GM10248 (cell line): ENCODE results near the gene LCMT1.

Source experiments
- CTCF ChIA-PET: fragments of 300-600 bp; sonication (Branson Sonifier 250); formaldehyde crosslinking; extraction: SDS; loops from one replicate; lab custom pipeline; 2021; ENCODE audit warnings: antibody characterized with exemption; lab: Yijun Ruan, JAX
- POLR2A ChIA-PET: fragments of 350-650 bp; sonication (Branson Sonifier 250); formaldehyde crosslinking; extraction: SDS; loops from one replicate; lab custom pipeline; 2020; ENCODE audit warnings: antibody characterized with exemption; lab: Yijun Ruan, JAX
- DNase-seq: peaks from one replicate; pipeline ENCODE4 v3.0.0; 2012; ENCODE audit errors: extremely low spot score
- TF ChIP-seq, protein P1 (sequence below): IDR thresholded peaks from 2 replicates; pipeline ENCODE4 v1.5.1; 2012; ENCODE audit warnings: mild to moderate bottlenecking, low read depth; ENCODE audit errors: extremely low read depth, missing control alignments, control extremely low read depth

LCMT1 gene

GRCh38 chr16:25192096-25192495 lies 80.6 kb downstream of the LCMT1 start:
- TF ChIP-seq, protein P1, sequence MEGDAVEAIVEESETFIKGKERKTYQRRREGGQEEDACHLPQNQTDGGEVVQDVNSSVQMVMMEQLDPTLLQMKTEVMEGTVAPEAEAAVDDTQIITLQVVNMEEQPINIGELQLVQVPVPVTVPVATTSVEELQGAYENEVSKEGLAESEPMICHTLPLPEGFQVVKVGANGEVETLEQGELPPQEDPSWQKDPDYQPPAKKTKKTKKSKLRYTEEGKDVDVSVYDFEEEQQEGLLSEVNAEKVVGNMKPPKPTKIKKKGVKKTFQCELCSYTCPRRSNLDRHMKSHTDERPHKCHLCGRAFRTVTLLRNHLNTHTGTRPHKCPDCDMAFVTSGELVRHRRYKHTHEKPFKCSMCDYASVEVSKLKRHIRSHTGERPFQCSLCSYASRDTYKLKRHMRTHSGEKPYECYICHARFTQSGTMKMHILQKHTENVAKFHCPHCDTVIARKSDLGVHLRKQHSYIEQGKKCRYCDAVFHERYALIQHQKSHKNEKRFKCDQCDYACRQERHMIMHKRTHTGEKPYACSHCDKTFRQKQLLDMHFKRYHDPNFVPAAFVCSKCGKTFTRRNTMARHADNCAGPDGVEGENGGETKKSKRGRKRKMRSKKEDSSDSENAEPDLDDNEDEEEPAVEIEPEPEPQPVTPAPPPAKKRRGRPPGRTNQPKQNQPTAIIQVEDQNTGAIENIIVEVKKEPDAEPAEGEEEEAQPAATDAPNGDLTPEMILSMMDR, result no peak
- ChIA-PET CTCF (no interaction called here), POLR2A (no interaction called here)
- no peak for DNase-seq

DNA sequence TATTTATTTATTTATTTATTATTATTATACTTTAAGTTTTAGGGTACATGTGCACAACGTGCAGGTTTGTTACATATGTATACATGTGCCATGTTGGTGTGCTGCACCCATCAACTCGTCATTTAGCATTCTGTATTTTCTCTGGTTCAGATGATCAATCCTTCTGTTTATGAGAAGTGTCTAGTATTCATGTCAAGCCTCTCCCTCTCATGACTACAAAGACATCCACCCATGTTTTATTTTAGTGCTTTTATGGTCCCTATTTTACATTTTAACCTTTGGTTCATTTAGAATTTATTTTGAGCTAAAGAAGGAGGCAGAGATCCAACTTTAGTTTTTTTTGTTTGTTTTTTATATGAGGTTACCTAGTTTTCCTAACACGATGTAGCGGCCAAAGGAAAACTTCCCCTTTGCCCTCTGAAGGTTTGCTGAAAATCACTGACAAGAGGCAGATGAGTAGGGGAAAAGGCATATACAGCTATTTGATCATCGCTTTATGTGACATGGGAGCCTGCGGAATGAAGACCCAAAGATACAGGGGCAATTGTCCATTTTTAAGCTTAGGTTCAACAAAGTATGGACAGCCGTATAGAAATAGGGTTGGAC lies 82.8 kb downstream of the LCMT1 start:
- DNase-seq, result no peak
- TF ChIP-seq, protein P1, result no peak
- ChIA-PET POLR2A (no interaction called here), CTCF (interaction anchor here (1.0 to 1.5 kb wide), 2 partner anchors 10 to 31 kb away, joined by 3 to 5 read pairs; no protein-coding TSS in a partner anchor)

DNA sequence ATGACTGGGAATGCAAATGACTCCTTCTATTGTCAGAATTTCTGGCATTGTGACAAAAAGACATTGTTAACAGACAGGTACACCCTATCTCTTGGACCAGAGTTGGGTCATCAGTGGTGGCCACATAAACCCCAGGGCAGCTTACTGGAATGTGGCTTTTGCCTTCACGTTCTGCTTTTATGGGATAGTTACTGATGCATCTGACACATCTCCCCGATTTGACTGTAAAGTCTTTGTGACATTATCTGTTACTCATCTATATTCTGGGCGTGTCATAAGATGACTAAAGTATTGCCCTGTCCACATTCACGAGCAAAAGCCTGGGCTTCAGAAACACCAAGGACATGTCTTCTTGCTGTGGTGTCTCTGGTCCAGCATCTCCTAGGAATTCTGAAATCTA lies 86.5 kb downstream of the LCMT1 start:
- TF ChIP-seq, protein P1, result no peak
- no peak for DNase-seq
- ChIA-PET POLR2A (no interaction called here), CTCF (no interaction called here)

GRCh38 chr16:25199457-25199856 lies 87.9 kb downstream of the LCMT1 start:
- ChIA-PET POLR2A (interaction anchor here (0.6 kb wide), 1 partner anchor 180 kb away, joined by 4 read pairs; no protein-coding TSS in a partner anchor), CTCF (interaction anchor here (0.6 kb wide), 1 partner anchor 95 kb away, joined by 3 read pairs; no protein-coding TSS in a partner anchor)
- TF ChIP-seq, protein P1, result no peak
- DNase-seq, result no peak

DNA sequence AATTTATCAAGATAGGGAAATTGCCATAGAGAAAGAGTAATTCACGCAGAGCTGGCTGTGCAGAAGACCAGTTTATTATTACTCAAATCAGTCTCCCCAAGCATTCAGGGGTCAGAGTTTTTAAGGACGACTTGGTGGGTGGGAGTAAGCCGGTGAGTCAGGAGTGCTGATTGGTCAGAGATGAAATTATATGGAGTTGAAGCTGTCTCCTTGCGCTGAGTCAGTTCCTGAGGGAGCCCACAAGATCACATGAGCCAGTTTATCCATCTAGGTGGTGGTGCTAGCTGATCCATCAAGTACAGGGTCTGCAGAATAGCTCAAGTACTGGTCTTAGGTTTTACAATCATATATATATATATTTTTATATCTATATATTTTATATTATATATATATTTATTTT lies 99.2 kb downstream of the LCMT1 start:
- DNase-seq, result no peak
- TF ChIP-seq, protein P1, result no peak
- ChIA-PET CTCF (interaction anchor here (1.9 to 6.3 kb wide), 2 partner anchors 9 to 13 kb away, joined by 5 to 37 read pairs; no protein-coding TSS in a partner anchor), POLR2A (no interaction called here)

DNA sequence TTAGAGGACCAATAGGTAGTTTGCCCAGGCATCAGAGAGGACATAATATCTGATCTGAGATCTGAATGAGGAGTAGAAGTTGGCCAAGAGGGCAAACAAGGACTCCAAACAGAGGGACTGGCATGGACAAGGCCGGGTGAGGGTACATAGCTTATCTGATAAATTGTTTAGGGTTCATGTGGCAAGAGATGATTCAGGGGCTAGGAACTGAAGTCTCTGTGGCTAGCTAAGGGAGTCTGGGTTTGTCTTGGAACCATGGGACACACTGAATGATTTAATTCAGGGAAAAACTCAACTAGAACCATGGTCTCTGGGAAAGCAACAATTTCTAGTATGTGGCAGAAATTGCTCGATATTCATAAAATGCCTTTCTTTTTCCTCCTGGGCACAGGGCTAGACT lies 101.1 kb downstream of the LCMT1 start:
- ChIA-PET CTCF (interaction anchor here (4.1 kb wide), 1 partner anchor 13 kb away, joined by 29 read pairs; no protein-coding TSS in a partner anchor), POLR2A (no interaction called here)
- DNase-seq, result no peak
- TF ChIP-seq, protein P1, result no peak
